GM19043 (cell line): Measurements from ENCODE around the gene PSRC1.

Experiments used
- ATAC-seq: cut with Tn5 transposase; IDR thresholded peaks from one replicate; pipeline ENCODE4 v1.9.1; 2021; ENCODE audit warnings: low read depth; ENCODE audit not compliant: unreplicated experiment

The PSRC1 gene

GRCh38 chr1:109261006-109261405, 21.9 kb downstream of the PSRC1 start:
- no peak for ATAC-seq

- ATAC-seq: no peak
These were observed 23.0 kb downstream of the PSRC1 start for GRCh38 chr1:109259674-109260557.

GRCh38 chr1:109258481-109259466, 24.2 kb downstream of the PSRC1 start:
- no peak for ATAC-seq

GRCh38 chr1:109257682-109258421, 25.1 kb downstream of the PSRC1 start:
- ATAC-seq: no peak

- ATAC-seq: no peak
These were observed 25.8 kb downstream of the PSRC1 start for GRCh38 chr1:109256971-109257681.

- ATAC-seq: no peak
These were observed 26.9 kb downstream of the PSRC1 start for GRCh38 chr1:109256085-109256484.

GRCh38 chr1:109255678-109256077, 27.3 kb downstream of the PSRC1 start:
- ATAC-seq: no peak

GRCh38 chr1:109255097-109255651, 27.8 kb downstream of the PSRC1 start:
- no peak for ATAC-seq

GRCh38 chr1:109254621-109255096, 28.3 kb downstream of the PSRC1 start:
- no peak for ATAC-seq

- ATAC-seq: no peak
These were observed 28.9 kb downstream of the PSRC1 start for GRCh38 chr1:109253803-109254620.

GRCh38 chr1:109252893-109253802, 29.8 kb downstream of the PSRC1 start:
- no peak for ATAC-seq

- no peak for ATAC-seq
These were observed 30.6 kb downstream of the PSRC1 start for GRCh38 chr1:109252167-109252892.

- no peak for ATAC-seq
These were observed 31.4 kb downstream of the PSRC1 start for GRCh38 chr1:109251277-109252166.

- no peak for ATAC-seq
These were observed 32.3 kb downstream of the PSRC1 start for GRCh38 chr1:109250454-109251276.
